Small intestine (tissue), 7 donors: ENCODE measurements around the gene C11orf91. TPM values are rescaled to one million over a fixed set of nuclear protein-coding genes. Genes with fewer than 3 reads are reported as not detected.
"Not testable (repeated sequence)": the region's sequence is repeated elsewhere in the genome, so short reads cannot be mapped to it uniquely, and the experiment has no call there.

Experiments used
- DNase-seq, 2 donors: peaks; one replicate each; pipeline versions ENCODE4 v3.0.0 to v3.0.0-alpha.2; 2013
- FAIRE-seq: peaks from 2 replicates; lab custom pipeline; 2012; peaks lifted over from hg19 to GRCh38; lab: Jason Lieb, UNC
- H3K27ac ChIP-seq, 3 donors: one replicate each; pipeline ENCODE4 v1.5.1; 2013; ENCODE audit warnings: low read length in 2 of 3, mild to moderate bottlenecking in 2 of 3, control low read depth in 1 of 3, inconsistent platforms in 1 of 3, low read depth in 1 of 3, moderate library complexity in 1 of 3
- H3K27me3 ChIP-seq, 3 donors: one replicate each; pipeline ENCODE4 v1.6.1; 2013; ENCODE audit warnings: low read length in 3 of 3, inconsistent platforms in 1 of 3; ENCODE audit not compliant: control insufficient read depth in 3 of 3, insufficient read depth in 3 of 3
- H3K36me3 ChIP-seq, 3 donors: one replicate each; pipeline ENCODE4 v1.6.1; 2013; ENCODE audit warnings: low read length in 3 of 3, inconsistent platforms in 1 of 3, low read depth in 1 of 3, mild to moderate bottlenecking in 1 of 3, moderate library complexity in 1 of 3; ENCODE audit not compliant: control insufficient read depth in 3 of 3, insufficient read depth in 2 of 3
- H3K4me1 ChIP-seq, 3 donors: one replicate each; pipeline ENCODE4 v1.6.1; 2013; ENCODE audit warnings: low read length in 2 of 3, inconsistent platforms in 1 of 3, low read depth in 1 of 3, mild to moderate bottlenecking in 1 of 3, moderate library complexity in 1 of 3; ENCODE audit not compliant: control insufficient read depth in 3 of 3, insufficient read depth in 2 of 3
- H3K4me3 ChIP-seq, 3 donors: one replicate each; pipeline ENCODE4 v1.5.1; 2013; ENCODE audit warnings: low read length in 3 of 3, control low read depth in 1 of 3, inconsistent platforms in 1 of 3, low read depth in 1 of 3, mild to moderate bottlenecking in 1 of 3, moderate library complexity in 1 of 3
- H3K9me3 ChIP-seq, 2 donors: one replicate each; pipeline ENCODE4 v1.6.1; 2013; ENCODE audit warnings: low read depth in 1 of 2, low read length in 1 of 2; ENCODE audit not compliant: control insufficient read depth in 2 of 2, insufficient read depth in 1 of 2
- WGBS, 3 donors: extraction: QIAGEN DNeasy Blood & Tissue Kit; methylation state at CpG; one replicate each; pipeline ENCODE4 v1.1.7; 2013; 5-methylcytosine and 5-hydroxymethylcytosine counted together
- polyA plus RNA-seq, 4 donors: library from polyadenylated mRNA; stranded (reverse) in 3 of 4; unstranded in 1 of 4; fragments of 200-250 nt in 3 of 4; fragments of 120-200 nt in 1 of 4; gene quantifications; one replicate each; pipeline versions ENCODE4 v1.2.1 to v1.2.3, GENCODE V29; 2013
- donor health status: healthy with polysubstance abuse.
- donor health status: control.
- donor health status: control.
- donor health status: Bipolar disorder and iron deficiency.
- donor health status: healthy.

The C11orf91 gene
- polyA plus RNA-seq, 4 donors = not detected

DNA sequence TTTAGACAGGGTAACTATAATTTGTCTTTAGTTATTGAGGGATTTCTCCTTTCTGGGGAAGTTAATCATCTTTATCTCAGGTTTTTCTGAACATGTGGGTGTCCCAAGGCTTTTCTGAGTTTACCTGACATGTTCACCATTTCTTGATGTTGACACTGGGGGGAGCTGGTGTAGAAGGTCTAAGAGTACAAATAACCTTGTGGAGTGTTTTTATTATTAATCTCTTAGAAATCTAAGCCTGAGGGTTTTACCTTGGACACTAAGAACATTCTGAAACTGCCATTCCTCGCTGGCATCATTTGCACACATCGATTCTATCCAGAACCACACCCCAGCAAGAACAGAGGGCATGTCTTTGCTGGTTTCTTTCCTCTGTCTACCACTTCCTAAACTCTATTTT, 15.6 kb upstream of the C11orf91 start:
- Histone ChIP-seq H3K36me3 (peaks cover 3 to 25% (median 3%) of the 10 kb centered on the region in 3 donors), H3K9me3 (no peaks in the 10 kb centered on the region), H3K27ac (no peak overlapping the region), H3K27me3 (no peaks in the 10 kb centered on the region), H3K4me1 (peaks cover 0 to 18% (median 2%) of the 10 kb centered on the region in 3 donors), H3K4me3 (no peak overlapping the region)
- FAIRE-seq (no peak), DNase-seq (no peak)
- 29 to 73% (median 42%) methylated on average over 2 of the region's 2 CpGs for WGBS, 3 donors

- Histone ChIP-seq H3K9me3 (no peaks in the 10 kb centered on the region), H3K4me1 (peaks cover 0 to 23% (median 2%) of the 10 kb centered on the region in 3 donors), H3K4me3 (no peak overlapping the region), H3K36me3 (peaks cover 0 to 19% (median 6%) of the 10 kb centered on the region in 3 donors), H3K27me3 (no peaks in the 10 kb centered on the region), H3K27ac (peak overlapping the region in 2 of 3 donors; percentile 12 to 58)
- FAIRE-seq = no peak
- DNase-seq = peak in 1 of 2 donors; percentile 54
- WGBS, 3 donors = 35 to 63% (median 49%) methylated on average over 4 of the region's 4 CpGs
These were observed 13.3 kb upstream of the C11orf91 start for GRCh38 chr11:33713856-33714398.

DNA sequence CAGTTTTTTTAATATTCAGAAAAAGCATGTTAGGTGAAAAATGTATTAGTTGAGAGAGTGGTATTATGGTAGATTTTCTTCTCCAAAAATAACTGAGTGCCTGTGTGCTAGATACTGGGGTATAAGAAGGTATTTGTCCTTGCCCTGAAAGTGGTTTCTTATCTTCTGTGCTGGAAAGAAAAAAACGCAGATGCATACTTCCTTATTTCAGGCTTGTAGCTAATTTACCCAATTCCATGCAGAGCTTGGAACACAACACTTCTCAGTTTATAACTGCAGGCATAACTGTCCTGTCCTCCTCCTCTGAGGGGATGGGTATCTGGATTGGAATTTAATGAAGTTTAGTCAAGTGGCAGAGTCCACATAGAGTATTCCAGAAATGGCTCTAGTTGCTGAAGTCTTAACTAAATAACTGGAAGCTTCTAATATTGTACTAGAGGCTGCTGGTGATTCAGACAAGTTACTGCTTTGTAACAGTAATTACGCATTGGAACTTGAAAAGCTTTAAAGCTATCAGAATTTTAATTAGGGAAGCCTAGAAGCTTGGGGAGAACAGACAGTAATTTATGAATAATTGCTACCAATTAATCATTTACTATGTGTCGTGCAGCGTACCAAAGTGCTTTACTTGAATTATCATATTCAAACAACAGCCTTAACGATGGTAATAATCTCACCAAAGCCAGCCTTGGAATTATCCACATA, 12.7 kb upstream of the C11orf91 start:
- 12 to 56% (median 40%) methylated on average over 5 of the region's 5 CpGs for WGBS, 3 donors
- H3K27ac ChIP-seq = peak overlapping the region in 2 of 3 donors; percentile 12 to 58
- H3K4me3 ChIP-seq = no peak overlapping the region
- FAIRE-seq (no peak), DNase-seq (peak; percentile 56 to 64)
- peaks cover 0 to 19% (median 6%) of the 10 kb centered on the region in 3 donors for H3K36me3 ChIP-seq
- H3K27me3 ChIP-seq = no peaks in the 10 kb centered on the region
- peaks cover 0 to 29% (median 2%) of the 10 kb centered on the region in 3 donors for H3K4me1 ChIP-seq
- no peaks in the 10 kb centered on the region for H3K9me3 ChIP-seq

DNA sequence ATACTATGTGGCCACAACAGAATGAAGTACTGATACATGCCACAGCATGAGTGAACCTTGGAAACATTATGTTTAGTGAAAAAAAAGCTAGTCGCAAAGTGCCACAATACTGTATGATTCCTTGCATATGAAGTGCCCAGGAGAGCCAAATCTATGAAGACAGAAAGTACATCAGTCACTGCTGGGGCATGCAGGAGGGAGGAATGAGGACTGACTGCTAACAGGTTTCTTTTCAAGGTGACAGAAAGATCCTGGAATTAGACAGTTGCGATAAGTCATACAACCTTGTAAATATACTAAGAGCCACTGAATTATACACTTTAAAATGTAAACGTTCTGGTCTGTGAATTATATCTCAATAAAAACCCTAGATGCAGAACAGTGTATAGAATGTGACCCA, 11.8 kb upstream of the C11orf91 start:
- H3K9me3 ChIP-seq = no peaks in the 10 kb centered on the region
- FAIRE-seq (no peak), DNase-seq (no peak)
- H3K36me3 ChIP-seq = peaks cover 0 to 21% (median 6%) of the 10 kb centered on the region in 3 donors
- H3K4me1 ChIP-seq = peaks cover 0 to 29% (median 2%) of the 10 kb centered on the region in 3 donors
- H3K4me3 ChIP-seq = no peak overlapping the region
- peak overlapping the region in 1 of 3 donors; percentile 58 for H3K27ac ChIP-seq
- no peaks in the 10 kb centered on the region for H3K27me3 ChIP-seq
- 74 to 86% (median 80%) methylated on average over 3 of the region's 3 CpGs for WGBS, 3 donors

DNA sequence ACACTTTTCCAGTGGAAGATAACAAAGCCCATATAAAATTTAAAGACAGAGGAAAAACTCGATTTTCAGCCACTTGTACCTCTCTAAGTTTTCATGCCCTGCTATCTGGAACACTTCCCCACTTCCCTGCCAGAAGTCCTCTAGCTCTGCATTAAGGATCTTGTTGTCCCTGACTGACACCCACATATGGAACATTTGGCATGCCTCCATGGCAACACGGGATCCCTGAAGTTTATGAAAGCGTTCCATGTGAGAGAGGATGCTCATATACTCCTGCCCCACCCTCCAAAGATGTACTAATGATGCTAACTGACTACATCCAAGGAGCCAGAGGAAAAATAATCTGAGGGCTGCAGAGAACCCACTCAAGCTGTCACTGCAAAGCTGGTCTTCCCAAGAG, 8.8 kb upstream of the C11orf91 start:
- Histone ChIP-seq H3K4me3 (no peak overlapping the region), H3K4me1 (peaks cover 0 to 43% (median 9%) of the 10 kb centered on the region in 3 donors), H3K36me3 (peaks cover 0 to 25% (median 6%) of the 10 kb centered on the region in 3 donors), H3K27me3 (no peaks in the 10 kb centered on the region), H3K27ac (no peak overlapping the region), H3K9me3 (no peaks in the 10 kb centered on the region)
- 61 to 74% (median 61%) methylated on average over 3 of the region's 3 CpGs for WGBS, 3 donors
- FAIRE-seq = no peak
- DNase-seq = no peak

- 21 to 64% (median 48%) methylated on average over 1 of the region's 1 CpG for WGBS, 3 donors
- FAIRE-seq (no peak), DNase-seq (peak in 1 of 2 donors; percentile 50)
- Histone ChIP-seq H3K27ac (no peak overlapping the region), H3K27me3 (no peaks in the 10 kb centered on the region), H3K4me3 (no peak overlapping the region), H3K4me1 (peaks cover 0 to 44% (median 12%) of the 10 kb centered on the region in 3 donors), H3K36me3 (peaks cover 0 to 26% (median 6%) of the 10 kb centered on the region in 3 donors), H3K9me3 (no peaks in the 10 kb centered on the region)
These were observed 8.4 kb upstream of the C11orf91 start for GRCh38 chr11:33708985-33709384.

GRCh38 chr11:33707831-33708230, 7.2 kb upstream of the C11orf91 start:
- Histone ChIP-seq H3K27ac (peak overlapping the region in 1 of 3 donors; percentile 53), H3K36me3 (peaks cover 0 to 26% (median 6%) of the 10 kb centered on the region in 3 donors), H3K4me1 (peaks cover 0 to 41% (median 18%) of the 10 kb centered on the region in 3 donors)
- not testable (repeated sequence) for H3K9me3 ChIP-seq, DNase-seq, H3K27me3 ChIP-seq, H3K4me3 ChIP-seq, FAIRE-seq
- 100% methylated on average over 2 of the region's 2 CpGs; no CpG with 5 or more reads in 2 of the 3 donors for WGBS, 3 donors

- H3K9me3 ChIP-seq = no peaks in the 10 kb centered on the region
- peaks cover 0 to 26% (median 6%) of the 10 kb centered on the region in 3 donors for H3K36me3 ChIP-seq
- no peaks in the 10 kb centered on the region for H3K27me3 ChIP-seq
- peak overlapping the region in 1 of 3 donors; percentile 75 for H3K27ac ChIP-seq
- FAIRE-seq (no peak), DNase-seq (no peak)
- H3K4me3 ChIP-seq = no peak overlapping the region
- WGBS, 3 donors = 83 to 87% (median 84%) methylated on average over 2 of the region's 2 CpGs
- H3K4me1 ChIP-seq = peaks cover 0 to 47% (median 23%) of the 10 kb centered on the region in 3 donors
These were observed 6.3 kb upstream of the C11orf91 start for GRCh38 chr11:33706966-33707365.
